IPS-18a (cell line): ENCODE results near the gene CCL17.

Experiments used
- H3K27ac ChIP-seq: one replicate; pipeline ENCODE4 v1.5.1; 2013; ENCODE audit warnings: low read length
- H3K27me3 ChIP-seq: one replicate; pipeline ENCODE4 v1.6.1; 2013; ENCODE audit warnings: mild to moderate bottlenecking, low read length; ENCODE audit not compliant: control insufficient read depth, insufficient read depth
- H3K36me3 ChIP-seq: one replicate; pipeline ENCODE4 v1.6.1; 2013; ENCODE audit warnings: low read depth, low read length; ENCODE audit not compliant: control insufficient read depth
- H3K4me1 ChIP-seq: one replicate; pipeline ENCODE4 v1.6.1; 2013; ENCODE audit warnings: low read depth, low read length; ENCODE audit not compliant: control insufficient read depth
- H3K4me3 ChIP-seq: one replicate; pipeline ENCODE4 v1.5.1; 2013; ENCODE audit warnings: low read length
- H3K9ac ChIP-seq: one replicate; pipeline ENCODE4 v1.6.1; 2013; ENCODE audit warnings: mild to moderate bottlenecking, low read length, moderate library complexity
- H3K9me3 ChIP-seq: one replicate; pipeline ENCODE4 v1.6.1; 2013; ENCODE audit warnings: low read depth, low read length; ENCODE audit not compliant: control insufficient read depth

The CCL17 gene

DNA sequence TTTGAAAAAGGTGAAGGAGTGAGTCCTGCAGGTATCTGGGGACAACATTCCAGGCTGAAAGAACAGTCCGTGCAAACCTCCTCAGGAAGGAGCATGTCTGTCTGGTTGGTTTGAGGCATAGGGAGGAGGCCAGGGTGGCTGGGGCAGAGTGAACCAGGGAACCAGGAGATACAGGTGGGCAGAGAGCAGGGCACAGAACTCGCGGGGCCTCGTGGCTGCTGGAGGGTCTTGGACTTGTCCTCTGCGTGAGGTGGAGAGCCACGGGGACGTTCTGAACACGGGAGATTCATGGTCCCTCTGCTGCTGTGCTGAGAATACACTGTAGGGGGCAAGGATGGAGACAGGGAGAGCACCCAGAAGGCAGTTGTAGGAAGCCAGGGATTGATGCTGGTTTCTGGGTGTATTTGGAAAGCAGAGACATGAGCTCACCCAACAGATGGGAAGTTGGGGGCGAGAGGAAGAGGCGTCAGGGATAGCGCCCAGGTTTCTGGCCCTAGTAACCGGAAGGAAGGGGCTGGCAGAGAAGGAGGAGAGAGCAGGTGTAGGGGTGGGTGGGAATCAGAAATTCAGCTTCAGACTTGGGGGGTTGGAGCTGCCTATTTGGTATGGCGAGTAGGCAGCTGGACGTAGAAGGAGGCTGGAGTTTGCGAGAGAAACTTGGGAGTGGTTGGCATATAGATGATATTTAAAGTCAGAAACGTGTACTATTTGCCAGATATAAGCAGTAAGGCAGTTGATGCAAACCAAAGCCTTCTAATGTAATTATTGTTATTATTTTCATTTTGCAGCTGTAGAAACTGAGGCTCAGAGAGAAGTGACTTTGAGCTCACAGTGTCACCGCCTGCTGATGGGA is at the start of gene CCL17:
TSS of gene CCL17 (plus strand) at position 803 of the 853 bp plus-strand sequence. CDS start 9,166 bp downstream, outside the sequence.
- H3K27ac ChIP-seq, result no peak within 1 kb of the TSS
- H3K27me3 ChIP-seq, result no peaks in the 10 kb centered on the region
- H3K36me3 ChIP-seq, result no peaks in the 10 kb centered on the region
- no peaks in the 10 kb centered on the region for H3K4me1 ChIP-seq
- no peak within 1 kb of the TSS for H3K9ac ChIP-seq
- no peaks in the 10 kb centered on the region for H3K9me3 ChIP-seq
- no peak within 1 kb of the TSS for H3K4me3 ChIP-seq

DNA sequence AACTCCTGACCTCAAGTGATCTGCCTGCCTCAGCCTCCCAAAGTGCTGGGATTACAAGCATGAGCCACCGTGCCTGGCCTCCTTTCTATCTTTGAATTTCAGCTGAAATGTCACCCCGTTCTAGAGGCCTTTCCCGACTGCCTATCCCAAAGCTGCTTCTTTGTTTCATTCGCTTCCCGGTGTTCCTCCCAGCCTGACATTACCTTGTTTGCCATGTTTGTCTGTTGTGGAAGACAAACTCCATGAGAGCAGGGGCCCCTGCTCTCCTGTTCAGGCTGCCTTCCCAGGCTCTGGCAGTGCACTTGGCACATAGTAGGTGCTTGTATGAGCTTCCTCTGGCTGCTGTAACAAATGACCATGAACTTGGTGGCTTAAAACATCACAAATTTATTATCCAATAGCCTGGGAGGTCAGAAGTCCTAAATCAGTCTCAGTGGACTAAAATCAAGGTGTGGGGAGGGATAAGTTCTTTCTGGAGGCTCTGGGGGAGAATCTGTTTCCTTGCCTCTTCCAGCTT is 48.6 kb upstream of the CCL17 start:
- Histone ChIP-seq H3K4me3 (no peak overlapping the region), H3K9me3 (no peaks in the 10 kb centered on the region), H3K4me1 (no peaks in the 10 kb centered on the region), H3K27ac (no peak overlapping the region), H3K36me3 (no peaks in the 10 kb centered on the region), H3K9ac (no peak overlapping the region), H3K27me3 (no peaks in the 10 kb centered on the region)

GRCh38 chr16:57356547-57356946 is 48.0 kb upstream of the CCL17 start:
- Histone ChIP-seq H3K27me3 (no peaks in the 10 kb centered on the region), H3K36me3 (no peaks in the 10 kb centered on the region), H3K4me1 (no peaks in the 10 kb centered on the region), H3K9me3 (no peaks in the 10 kb centered on the region), H3K9ac (no peak overlapping the region), H3K27ac (no peak overlapping the region), H3K4me3 (no peak overlapping the region)

DNA sequence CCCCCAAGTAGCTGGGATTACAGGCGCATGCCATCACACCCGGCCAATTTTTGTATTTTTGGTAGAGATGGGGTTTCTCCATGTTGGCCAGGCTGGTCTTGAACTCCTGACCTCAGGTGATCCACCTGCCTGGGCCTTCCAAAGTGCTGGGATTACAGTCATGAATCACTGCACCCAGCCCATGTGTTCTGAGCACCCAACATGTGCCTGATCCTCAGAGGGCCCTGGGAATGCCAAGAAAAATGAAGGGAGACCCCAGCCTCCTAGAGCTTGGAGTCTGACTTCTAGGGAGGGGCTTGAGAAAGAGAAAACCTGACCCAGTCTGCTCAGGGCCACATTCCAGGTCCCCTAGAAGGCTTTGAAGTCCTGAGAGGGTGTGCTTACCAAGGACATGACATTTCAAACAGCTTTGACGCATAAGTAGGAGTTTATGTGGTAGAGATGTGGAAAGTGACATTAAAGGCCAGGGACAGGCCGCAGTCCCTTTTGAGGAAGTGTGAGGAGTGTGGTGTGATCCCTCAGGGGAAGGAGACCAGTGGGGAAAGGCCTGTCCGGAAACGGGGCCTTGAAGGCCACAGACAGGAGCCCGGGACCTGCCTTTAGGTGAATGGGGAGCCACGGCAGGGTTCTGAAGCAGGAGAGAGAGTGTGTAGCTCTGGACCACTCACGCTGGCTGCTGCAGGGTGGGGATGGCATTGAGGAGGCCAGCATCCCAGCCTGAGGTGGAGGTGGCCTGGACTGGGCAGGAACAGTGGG is 47.1 kb upstream of the CCL17 start:
- H3K27me3 ChIP-seq, result no peaks in the 10 kb centered on the region
- no peaks in the 10 kb centered on the region for H3K9me3 ChIP-seq
- H3K4me3 ChIP-seq, result no peak overlapping the region
- no peaks in the 10 kb centered on the region for H3K36me3 ChIP-seq
- no peaks in the 10 kb centered on the region for H3K4me1 ChIP-seq
- no peak overlapping the region for H3K27ac ChIP-seq
- H3K9ac ChIP-seq, result no peak overlapping the region

DNA sequence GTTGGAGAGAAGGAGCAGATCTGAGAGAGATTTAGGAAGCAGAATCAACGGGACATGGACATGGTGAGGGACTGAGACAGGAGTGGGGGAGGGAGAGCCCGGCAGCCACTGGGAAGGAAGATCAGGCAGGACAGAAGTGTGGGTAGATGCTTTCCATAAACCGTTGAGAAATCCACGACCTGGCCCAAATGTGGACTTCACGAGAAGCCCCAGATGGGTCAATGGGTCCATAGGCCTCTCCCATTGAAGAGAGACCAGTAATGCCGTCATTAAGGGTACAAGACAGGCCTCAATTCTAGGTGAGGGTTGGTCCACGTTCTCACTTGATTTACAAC is 46.5 kb upstream of the CCL17 start:
- Histone ChIP-seq H3K4me1 (no peaks in the 10 kb centered on the region), H3K4me3 (no peak overlapping the region), H3K27ac (no peak overlapping the region), H3K36me3 (no peaks in the 10 kb centered on the region), H3K9ac (no peak overlapping the region), H3K9me3 (no peaks in the 10 kb centered on the region), H3K27me3 (no peaks in the 10 kb centered on the region)

- H3K4me3 ChIP-seq, result no peak within 1 kb of the TSS
- no peak within 1 kb of the TSS for H3K9ac ChIP-seq
- no peaks in the 10 kb centered on the region for H3K27me3 ChIP-seq
- no peaks in the 10 kb centered on the region for H3K4me1 ChIP-seq
- no peaks in the 10 kb centered on the region for H3K36me3 ChIP-seq
- no peak within 1 kb of the TSS for H3K27ac ChIP-seq
- H3K9me3 ChIP-seq, result no peaks in the 10 kb centered on the region
Measured at GRCh38 chr16:57358527-57359095, 46.0 kb upstream of the CCL17 start, which contains the start of gene CCL22. Gene CCL22, plus strand, starts transcription at chr16:57358783. Its CDS starts 34 bp downstream, at chr16:57358817.

DNA sequence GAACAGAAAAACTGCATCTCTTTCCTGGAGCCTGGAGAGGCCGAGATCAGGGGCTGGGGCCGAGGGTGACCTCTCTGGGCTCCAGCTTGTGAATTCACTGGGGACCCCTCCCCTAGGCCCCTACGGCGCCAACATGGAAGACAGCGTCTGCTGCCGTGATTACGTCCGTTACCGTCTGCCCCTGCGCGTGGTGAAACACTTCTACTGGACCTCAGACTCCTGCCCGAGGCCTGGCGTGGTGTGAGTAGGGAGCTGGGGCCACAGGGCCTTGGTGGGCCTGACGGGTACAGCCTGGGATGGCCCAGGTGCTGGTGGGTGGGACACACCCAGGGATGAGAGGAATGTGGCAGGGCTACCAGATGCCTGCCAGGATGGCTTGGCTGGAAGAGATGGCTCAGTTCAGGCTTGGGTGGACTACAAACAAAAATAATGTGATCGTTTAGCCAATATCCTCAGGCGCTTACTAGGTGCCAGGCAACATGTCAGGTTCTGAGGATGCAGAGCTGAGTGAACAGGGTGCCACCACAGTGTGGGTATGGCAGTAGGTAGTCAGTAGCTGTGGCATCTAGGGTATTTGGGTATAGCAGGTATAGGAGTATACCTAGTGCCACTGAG is 44.1 kb upstream of the CCL17 start:
- Histone ChIP-seq H3K9me3 (no peaks in the 10 kb centered on the region), H3K4me3 (no peak overlapping the region), H3K4me1 (no peaks in the 10 kb centered on the region), H3K9ac (no peak overlapping the region), H3K36me3 (no peaks in the 10 kb centered on the region), H3K27ac (no peak overlapping the region), H3K27me3 (no peaks in the 10 kb centered on the region)

- H3K9me3 ChIP-seq, result no peaks in the 10 kb centered on the region
- no peaks in the 10 kb centered on the region for H3K4me1 ChIP-seq
- H3K27me3 ChIP-seq, result no peaks in the 10 kb centered on the region
- no peak overlapping the region for H3K9ac ChIP-seq
- H3K27ac ChIP-seq, result no peak overlapping the region
- no peaks in the 10 kb centered on the region for H3K36me3 ChIP-seq
- no peak overlapping the region for H3K4me3 ChIP-seq
Measured at GRCh38 chr16:57361404-57361803, 43.2 kb upstream of the CCL17 start.

DNA sequence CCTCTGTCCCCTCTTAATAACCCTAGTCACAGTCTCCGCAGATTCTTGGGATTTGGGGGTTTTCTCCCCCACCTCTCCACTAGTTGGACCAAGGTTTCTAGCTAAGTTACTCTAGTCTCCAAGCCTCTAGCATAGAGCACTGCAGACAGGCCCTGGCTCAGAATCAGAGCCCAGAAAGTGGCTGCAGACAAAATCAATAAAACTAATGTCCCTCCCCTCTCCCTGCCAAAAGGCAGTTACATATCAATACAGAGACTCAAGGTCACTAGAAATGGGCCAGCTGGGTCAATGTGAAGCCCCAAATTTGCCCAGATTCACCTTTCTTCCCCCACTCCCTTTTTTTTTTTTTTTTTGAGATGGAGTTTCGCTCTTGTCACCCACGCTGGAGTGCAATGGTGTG is 40.4 kb upstream of the CCL17 start:
- no peak overlapping the region for H3K9ac ChIP-seq
- H3K9me3 ChIP-seq, result no peaks in the 10 kb centered on the region
- H3K27ac ChIP-seq, result no peak overlapping the region
- H3K36me3 ChIP-seq, result no peaks in the 10 kb centered on the region
- no peaks in the 10 kb centered on the region for H3K27me3 ChIP-seq
- H3K4me1 ChIP-seq, result no peaks in the 10 kb centered on the region
- no peak overlapping the region for H3K4me3 ChIP-seq

GRCh38 chr16:57366544-57367040 is 38.0 kb upstream of the CCL17 start:
- no peak overlapping the region for H3K4me3 ChIP-seq
- H3K27me3 ChIP-seq, result no peaks in the 10 kb centered on the region
- H3K9me3 ChIP-seq, result no peaks in the 10 kb centered on the region
- no peak overlapping the region for H3K27ac ChIP-seq
- H3K36me3 ChIP-seq, result no peaks in the 10 kb centered on the region
- no peak overlapping the region for H3K9ac ChIP-seq
- H3K4me1 ChIP-seq, result no peaks in the 10 kb centered on the region

DNA sequence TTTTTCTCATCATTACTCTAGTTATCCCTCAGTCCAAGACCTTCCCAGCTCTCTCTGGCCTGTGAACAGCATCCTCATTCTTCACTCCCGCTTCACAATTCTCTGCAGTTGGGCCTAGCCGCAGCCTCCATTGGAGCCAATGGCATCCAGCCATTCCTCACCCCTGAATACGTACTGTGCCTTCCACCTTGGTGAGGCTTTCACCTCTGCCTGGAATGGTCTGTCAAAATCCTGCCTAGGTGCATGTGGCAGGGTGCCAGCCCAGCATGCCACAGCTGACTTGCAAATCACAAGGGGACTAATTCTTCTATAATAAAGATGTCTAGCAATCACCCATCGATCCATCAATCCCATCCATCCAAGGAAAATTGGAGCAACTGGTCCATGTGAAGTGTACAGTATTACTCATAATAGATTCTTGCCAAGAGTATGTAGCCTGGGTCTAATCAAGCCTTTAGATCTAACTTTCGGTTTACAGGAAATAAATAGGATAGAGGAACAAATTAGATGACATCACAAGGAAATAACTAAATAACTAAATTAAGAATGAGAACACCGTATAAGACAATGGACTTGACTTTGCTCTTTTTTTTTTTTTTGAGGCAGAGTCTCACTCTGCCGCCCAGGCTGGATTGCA is 37.3 kb upstream of the CCL17 start:
- H3K27ac ChIP-seq, result no peak overlapping the region
- H3K36me3 ChIP-seq, result no peaks in the 10 kb centered on the region
- H3K9ac ChIP-seq, result no peak overlapping the region
- no peaks in the 10 kb centered on the region for H3K27me3 ChIP-seq
- H3K4me3 ChIP-seq, result no peak overlapping the region
- H3K4me1 ChIP-seq, result peaks cover 3% of the 10 kb centered on the region
- no peaks in the 10 kb centered on the region for H3K9me3 ChIP-seq
